HG03457 (cell line): ENCODE measurements around the gene KRTAP20-1.

Experiments used
- ATAC-seq: cut with Tn5 transposase; IDR thresholded peaks from one replicate; pipeline ENCODE4 v1.9.1; 2021; ENCODE audit warnings: moderate number of reproducible peaks; ENCODE audit not compliant: unreplicated experiment

Gene KRTAP20-1

DNA sequence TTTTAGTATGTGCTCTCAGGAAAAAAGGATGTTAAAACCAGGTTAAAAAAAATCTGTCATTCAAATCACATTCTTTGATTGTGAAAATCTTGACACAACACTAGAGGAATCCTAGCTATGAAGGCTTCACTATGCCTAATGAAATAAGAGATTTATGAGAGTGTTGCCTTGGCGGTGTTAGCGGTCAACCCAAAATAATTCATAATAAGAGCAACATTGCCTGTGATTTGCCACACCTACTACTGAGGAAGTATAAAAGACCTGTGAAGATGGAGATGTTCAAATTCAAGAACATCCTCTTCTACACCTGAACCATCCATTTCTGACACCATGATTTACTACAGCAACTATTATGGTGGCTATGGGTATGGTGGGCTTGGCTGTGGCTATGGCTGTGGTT, at the start of gene KRTAP20-1:
KRTAP20-1 (plus strand) TSS at position 301 of the 400 bp plus-strand sequence; CDS start at position 331, 30 bp downstream.
- no peak for ATAC-seq

DNA sequence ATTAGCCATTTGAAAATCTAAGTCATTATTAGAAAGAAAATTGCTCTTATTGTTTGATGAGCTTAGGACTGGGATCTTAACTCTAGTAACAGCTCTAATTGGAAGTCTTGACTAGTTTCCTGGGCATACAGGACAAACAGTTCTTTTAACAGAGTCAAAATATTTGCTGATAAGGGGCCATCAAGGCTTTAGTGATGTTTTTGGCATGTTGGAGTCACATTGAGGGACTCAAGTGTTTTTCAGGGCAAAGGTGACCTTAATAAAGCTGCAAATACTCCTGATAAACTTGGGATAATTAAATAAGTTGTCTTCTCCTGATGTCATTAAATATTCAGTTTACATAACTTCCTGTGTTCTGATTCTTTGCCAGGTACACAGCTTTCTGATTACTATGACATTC, 48.6 kb upstream of the KRTAP20-1 start:
- no peak for ATAC-seq

GRCh38 chr21:30577766-30578165, 38.5 kb upstream of the KRTAP20-1 start:
- ATAC-seq: no peak

DNA sequence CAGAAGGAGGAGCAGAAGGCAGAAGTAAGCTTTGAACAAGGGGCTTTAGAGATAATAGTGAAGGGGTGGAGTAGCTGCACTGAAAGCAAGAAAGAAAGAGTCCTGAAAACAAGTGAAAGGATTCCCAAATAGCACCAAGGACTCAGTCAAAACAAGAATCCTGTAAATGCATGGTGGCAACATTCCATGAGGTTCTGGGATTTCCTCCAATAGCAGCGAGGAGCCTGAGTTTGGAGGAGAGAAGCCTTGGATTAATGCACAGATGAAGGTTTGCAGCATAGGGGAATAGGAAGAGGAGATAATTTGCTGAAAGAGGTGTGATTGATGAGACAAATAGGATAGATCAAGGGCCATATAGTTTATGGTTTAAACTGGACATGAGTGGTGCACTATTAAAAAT, 36.9 kb upstream of the KRTAP20-1 start:
- no peak for ATAC-seq

DNA sequence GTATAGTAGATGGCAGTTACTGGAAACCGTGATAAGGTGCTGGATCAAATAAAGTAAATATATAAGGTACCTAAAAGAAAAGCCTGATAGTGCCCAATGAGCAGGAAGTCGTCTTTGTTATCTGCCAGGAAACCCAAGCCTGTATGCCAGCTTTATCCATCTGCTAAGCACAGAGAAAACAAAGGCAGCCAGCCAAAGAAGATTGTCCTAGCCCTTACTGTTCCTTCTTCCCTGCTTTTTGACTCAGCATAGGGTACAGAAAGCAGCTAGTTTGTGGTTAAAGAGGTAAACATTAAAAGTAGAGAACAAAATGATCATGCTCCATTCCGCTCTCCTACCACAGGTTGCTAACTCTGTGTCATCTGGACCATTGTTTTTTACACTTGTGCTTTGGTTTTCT, 36.1 kb upstream of the KRTAP20-1 start:
- ATAC-seq: no peak

GRCh38 chr21:30582870-30583269, 33.4 kb upstream of the KRTAP20-1 start:
- no peak for ATAC-seq

DNA sequence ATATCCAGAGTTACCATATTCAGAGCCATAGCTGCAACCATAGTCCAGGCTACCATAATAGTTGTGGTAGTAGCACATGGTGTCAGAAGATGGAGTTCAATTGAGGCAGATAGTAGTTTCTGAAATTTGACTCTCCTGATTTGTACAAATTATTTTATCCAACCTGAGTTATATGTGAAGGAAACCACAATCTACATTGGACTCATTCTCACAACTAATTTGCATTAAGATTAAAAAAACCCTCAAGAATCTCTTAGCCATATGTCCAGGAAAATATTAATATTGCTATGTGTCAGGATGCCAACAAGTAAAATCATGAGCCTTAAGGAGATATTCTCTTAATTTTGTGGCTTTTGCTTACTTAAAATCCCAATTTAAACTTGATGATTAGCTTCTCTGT, 25.9 kb upstream of the KRTAP20-1 start, which contains the start of gene KRTAP22-2:
KRTAP22-2 (minus strand) TSS at position 101 of the 400 bp plus-strand sequence.
- no peak for ATAC-seq

DNA sequence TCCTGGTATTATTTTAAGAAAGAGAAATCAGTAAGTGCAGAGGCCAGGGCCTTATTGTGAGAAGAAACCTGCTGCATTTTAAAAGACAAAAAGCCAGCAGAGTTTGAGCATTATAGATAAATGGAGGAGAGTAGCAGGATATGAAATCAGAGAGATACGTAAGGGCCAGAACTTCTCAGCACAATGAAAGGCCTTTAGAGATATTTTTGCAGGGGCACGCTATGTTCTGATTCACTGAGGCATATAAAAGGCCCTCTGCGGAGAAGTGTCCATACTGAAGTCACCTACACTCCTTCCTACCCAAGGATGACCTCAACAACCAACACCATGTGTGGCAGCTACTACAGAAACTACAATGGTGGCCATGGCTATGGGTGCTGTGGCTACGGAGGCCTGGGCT, 24.1 kb upstream of the KRTAP20-1 start, which contains the start of gene KRTAP6-3:
KRTAP6-3 (plus strand) TSS at position 301 of the 400 bp plus-strand sequence; CDS start at position 307, 6 bp downstream.
- ATAC-seq: no peak

- no peak for ATAC-seq
Measured at GRCh38 chr21:30598802-30599201, 17.4 kb upstream of the KRTAP20-1 start, which contains the start of gene KRTAP6-2. Gene KRTAP6-2 (minus strand): TSS chr21:30598902. CDS start chr21:30598874, 28 bp downstream.

- ATAC-seq: no peak
Measured at GRCh38 chr21:30600787-30601186, 15.4 kb upstream of the KRTAP20-1 start, which contains the start of gene KRTAP22-1. Gene KRTAP22-1 (plus strand): TSS chr21:30601087.

- no peak for ATAC-seq
Measured at GRCh38 chr21:30605968-30606367, 10.3 kb upstream of the KRTAP20-1 start.

GRCh38 chr21:30612132-30612531, 4.1 kb upstream of the KRTAP20-1 start:
- no peak for ATAC-seq

GRCh38 chr21:30613836-30614235, 2.4 kb upstream of the KRTAP20-1 start, which contains the start of gene KRTAP6-1:
Gene KRTAP6-1 (minus strand): TSS chr21:30613930. CDS start chr21:30613904, 26 bp downstream.
- ATAC-seq: no peak

GRCh38 chr21:30615199-30615598, 1.0 kb upstream of the KRTAP20-1 start:
- ATAC-seq: no peak

DNA sequence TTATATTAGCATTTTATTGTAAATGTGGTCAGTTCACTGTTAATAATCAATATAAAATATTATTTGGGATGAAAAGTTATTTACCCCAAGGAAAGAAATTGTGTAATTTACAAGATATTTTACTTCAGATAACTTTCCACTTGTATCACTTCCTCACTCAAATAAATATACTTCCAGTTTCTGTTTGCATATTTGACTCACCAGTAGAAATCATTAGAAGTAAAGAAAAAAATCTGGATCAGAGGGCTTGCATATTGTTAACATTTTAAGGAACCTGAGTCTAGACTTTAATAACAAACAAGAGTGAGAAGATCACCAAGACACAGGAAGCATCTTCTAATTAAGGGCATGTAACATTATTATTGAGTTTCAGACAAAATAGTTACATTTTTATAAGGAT, 3.9 kb downstream of the KRTAP20-1 start:
- ATAC-seq: no peak

DNA sequence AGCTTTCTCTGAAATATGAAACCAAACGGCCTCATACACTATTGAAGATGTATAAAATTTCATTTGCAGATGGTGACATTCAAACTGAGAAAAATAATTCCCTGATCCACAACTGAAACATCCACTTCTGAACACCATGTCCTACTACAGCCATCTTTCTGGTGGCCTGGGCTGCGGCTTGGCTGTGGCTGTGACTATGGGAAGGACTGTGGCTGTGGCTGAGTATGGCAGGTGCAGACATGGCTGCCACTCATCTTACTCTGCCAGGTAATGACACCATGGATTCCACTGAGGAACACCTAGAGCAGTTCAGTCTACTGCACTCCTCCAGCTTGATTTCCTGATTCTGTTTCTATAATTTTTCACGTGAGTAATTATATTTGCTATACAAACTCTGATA, 4.3 kb downstream of the KRTAP20-1 start, which contains the start of gene KRTAP20-4:
KRTAP20-4 (plus strand) TSS at position 106 of the 400 bp plus-strand sequence.
- ATAC-seq: no peak

GRCh38 chr21:30623362-30623761, 7.1 kb downstream of the KRTAP20-1 start:
- no peak for ATAC-seq

GRCh38 chr21:30625449-30626165, 9.4 kb downstream of the KRTAP20-1 start:
- no peak for ATAC-seq

GRCh38 chr21:30628109-30628508, 11.9 kb downstream of the KRTAP20-1 start:
- no peak for ATAC-seq

- no peak for ATAC-seq
Measured at GRCh38 chr21:30629200-30629599, 13.0 kb downstream of the KRTAP20-1 start.

- ATAC-seq: no peak
Measured at GRCh38 chr21:30634906-30635305, 18.7 kb downstream of the KRTAP20-1 start, which contains the start of gene KRTAP20-2. Gene KRTAP20-2 (plus strand): TSS chr21:30635206. CDS start chr21:30635264, 58 bp downstream.

- no peak for ATAC-seq
Measured at GRCh38 chr21:30638686-30639085, 22.5 kb downstream of the KRTAP20-1 start.
